GM19438 (cell line): ENCODE measurements around the gene TRIO.

ENCODE experiments used
- ATAC-seq: cut with Tn5 transposase; IDR thresholded peaks from one replicate; pipeline ENCODE4 v1.9.1; 2021; ENCODE audit warnings: low read depth; ENCODE audit not compliant: unreplicated experiment

The TRIO gene

DNA sequence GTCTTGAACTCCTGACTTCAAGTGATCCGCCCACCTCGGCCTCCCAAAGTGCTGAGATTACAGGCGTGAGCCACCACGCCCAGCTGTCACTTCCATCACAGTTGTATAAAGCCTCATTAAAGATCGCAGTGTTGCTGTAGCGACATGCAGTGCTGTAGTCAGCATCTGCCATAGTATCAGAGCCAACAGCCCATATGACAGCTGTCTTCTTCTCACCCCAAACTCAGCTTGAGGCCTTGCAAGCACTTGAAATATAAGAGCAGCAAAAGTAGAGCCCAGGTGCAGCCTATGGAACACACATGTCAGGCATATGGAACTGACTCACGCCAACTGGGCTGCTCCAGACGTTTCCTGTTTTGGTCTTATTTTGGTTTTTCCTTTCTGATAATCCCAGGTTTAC lies 167.8 kb downstream of the TRIO start:
- no peak for ATAC-seq

- ATAC-seq, result no peak
Observed at GRCh38 chr5:14313986-14314690, 171.0 kb downstream of the TRIO start.

DNA sequence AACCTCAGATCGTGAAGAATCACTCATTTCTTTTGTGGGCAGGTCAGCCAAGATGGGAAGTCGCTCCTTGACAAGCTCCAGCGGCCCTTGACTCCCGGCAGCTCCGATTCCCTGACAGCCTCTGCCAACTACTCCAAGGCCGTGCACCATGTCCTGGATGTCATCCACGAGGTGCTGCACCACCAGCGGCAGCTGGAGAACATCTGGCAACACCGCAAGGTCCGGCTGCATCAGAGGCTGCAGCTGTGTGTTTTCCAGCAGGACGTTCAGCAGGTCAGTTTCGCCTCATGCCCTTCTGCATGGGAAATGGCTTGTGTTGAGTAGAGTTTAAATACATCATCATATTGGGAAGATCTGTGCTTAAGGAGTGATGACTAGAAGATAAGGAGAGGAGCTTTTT lies 173.3 kb downstream of the TRIO start:
- ATAC-seq, result no peak

DNA sequence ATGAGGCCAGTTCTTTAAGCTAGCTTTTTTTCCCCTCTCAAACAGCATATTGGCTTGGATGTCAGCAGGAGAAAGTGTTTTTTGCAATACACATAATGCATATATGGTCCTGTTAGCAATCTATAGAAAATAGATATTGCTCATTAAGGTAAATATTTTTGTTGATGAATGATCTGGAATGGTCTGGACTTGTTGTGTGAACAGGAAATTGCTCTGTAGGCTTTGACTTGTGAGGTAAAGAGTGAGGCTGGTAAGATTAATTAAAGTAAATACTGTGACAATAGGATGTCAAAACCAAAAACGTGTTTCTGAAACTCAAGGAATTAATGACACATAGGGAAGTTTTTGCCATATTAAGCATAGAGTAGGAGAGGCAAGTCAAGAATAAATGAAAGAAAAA lies 176.0 kb downstream of the TRIO start:
- ATAC-seq, result no peak

DNA sequence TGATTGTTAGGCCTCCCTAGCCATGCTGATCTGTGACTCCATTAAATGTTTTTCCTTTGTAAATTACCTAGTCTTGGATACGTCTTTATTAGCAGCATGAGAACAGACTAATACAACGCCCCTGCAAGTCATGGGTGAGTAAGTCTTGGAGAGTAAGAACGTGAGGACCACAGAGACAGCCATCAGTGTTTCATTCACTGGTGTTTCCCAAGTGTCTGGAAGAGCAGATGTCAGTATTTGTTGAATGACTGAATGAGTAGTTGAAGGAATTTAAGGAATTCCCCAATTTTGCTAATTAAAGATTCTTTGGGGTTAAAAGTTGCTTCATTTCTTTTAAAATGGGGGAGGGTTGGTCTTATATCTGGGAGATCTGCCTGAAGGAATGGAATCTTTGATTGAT lies 178.8 kb downstream of the TRIO start:
- ATAC-seq, result no peak

DNA sequence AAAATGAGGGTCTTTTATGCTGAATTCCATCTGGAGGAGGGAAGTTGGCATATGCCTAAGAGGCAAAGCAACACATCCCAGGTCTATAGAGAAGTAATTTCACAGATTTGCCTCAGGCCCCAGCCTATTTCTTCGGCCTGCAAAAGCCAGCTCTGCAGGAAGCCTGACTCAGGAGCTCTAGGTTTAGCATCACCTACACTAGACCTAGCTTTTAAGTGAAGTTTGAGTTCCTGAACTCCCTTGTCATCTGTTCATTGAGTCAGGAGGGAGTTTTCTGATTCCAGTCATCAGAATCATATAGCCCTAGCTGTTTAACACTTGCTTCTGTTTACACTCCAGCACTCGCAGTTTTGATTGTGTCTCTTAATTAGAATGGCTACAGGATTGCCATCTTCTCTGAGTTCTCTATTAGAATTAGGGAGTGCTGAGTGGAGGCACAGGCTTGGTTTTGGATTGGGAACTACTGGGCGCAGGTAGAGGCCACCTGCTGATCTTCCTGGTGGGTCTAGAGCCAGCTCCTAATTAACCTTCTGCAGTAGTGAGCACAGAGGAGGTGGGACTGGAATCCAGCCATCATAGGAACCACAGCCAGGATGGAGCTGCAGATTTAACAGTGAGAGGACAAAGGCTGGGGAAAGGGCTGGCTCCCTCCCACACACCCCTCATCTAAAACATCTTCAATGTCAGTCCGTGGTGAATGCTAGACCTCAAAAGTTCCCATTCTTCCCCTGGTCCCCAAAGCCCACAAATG lies 179.5 kb downstream of the TRIO start:
- ATAC-seq, result no peak

- ATAC-seq, result no peak
Observed at GRCh38 chr5:14323466-14323865, 180.3 kb downstream of the TRIO start.

DNA sequence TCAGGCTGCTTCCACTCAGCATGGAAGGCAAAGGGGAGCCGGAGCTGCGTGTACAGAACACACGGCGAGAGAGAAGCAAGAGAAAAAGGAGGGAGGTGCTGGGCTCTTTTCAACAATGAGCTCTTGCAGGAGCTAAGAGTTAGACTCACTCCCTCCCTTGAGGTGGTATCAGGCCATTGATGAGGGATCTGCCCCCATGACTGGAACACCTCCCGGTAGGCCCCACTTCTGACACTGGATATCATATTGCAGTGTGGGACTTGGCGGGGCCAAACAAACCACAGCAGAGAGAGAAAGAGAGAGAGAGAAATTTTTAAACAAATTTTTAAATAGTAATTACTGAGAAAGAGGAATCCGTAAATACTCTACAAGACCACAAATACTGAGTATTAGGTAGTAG lies 182.2 kb downstream of the TRIO start:
- ATAC-seq, result no peak

- ATAC-seq, result no peak
Observed at GRCh38 chr5:14326035-14326903, 183.1 kb downstream of the TRIO start.

- no peak for ATAC-seq
Observed at GRCh38 chr5:14327624-14328023, 184.5 kb downstream of the TRIO start.

- ATAC-seq, result no peak
Observed at GRCh38 chr5:14328144-14328543, 185.0 kb downstream of the TRIO start.

- ATAC-seq, result no peak
Observed at GRCh38 chr5:14330291-14330690, 187.1 kb downstream of the TRIO start.

GRCh38 chr5:14330729-14331385 lies 187.7 kb downstream of the TRIO start:
- no peak for ATAC-seq

DNA sequence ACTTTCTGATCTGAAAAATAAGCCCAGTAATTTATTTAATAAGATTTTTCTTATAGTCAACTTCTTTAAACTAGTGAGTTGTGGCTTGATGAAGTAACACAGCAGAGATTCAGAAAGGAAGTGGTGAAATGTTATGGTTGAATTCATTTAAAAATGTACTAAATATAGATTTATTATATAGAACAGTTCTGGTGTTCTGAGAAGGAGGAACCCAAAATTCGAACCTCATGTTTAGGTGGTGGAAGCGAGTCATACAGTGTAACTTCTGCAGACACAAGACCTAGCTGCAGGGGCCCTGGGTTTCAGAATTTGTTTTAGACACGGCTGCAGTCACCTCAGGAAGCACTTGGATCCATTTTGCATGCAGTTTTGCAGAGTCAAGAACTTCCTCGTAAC lies 188.2 kb downstream of the TRIO start:
- peak; percentile 70 for ATAC-seq

DNA sequence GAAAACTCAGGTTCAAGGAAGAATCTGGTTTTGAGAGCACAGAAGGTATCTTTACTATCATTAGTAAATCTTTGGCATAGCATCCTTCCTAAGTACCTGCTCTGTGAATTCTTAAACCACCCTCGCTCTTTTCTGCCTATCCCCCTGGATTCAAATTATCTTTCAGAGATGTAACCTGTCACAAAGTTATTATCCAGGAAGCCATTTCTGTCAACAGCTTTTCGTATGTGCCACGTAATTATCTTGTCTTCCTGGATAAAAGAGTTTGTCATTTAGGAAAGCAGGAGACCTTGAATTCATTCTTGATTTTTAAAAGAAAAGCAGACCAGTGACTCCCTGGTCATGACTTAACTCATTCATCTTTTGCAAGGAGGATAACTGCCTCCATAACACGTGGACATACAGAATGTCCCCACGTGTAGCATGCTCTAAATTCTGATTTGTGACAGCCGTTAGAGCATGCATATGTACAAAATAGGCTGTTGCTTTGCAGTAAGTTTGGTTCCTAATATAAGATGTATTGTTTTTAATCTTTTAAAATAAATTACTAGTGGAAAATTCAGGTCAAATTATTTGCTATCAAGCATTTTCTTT lies 189.0 kb downstream of the TRIO start:
- ATAC-seq, result no peak

DNA sequence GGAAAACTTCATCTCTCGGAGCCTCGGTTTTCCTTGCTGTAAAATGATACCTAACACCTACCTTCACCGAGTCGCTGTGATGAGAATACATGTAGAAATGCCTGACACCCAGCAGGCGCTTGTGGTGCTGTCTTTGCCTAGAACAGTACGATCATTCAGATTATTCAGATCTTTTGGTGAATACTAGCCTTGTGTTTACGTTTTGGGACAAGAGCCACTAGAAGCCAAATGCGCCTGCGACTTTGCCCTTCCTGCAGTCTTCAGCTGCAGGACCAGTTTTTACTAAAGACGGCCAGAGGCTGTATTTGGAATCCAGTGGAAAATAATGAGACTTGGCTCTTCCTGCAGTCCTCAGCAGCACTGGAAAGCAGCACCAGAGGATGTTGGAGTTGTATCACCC lies 189.6 kb downstream of the TRIO start:
- no peak for ATAC-seq

DNA sequence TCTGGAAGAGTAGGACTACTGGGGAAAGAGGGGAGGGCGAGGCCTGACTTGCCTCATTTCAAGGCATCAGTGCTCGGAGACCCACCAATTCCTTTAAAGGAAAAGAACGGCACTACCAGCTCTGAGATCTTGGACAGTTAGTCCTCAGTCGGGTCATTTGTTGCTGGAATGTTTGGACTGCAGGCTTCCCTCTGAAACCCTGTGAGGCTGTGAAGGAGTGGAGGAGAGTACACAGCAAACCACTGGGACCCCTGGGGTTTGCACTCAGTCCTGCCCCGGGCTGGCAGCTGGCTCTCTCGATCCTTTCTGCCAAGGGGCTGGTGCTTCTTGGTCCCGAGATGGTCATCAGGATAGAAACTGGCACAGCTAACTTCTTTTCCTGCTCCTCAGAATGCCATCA lies 194.5 kb downstream of the TRIO start:
- no peak for ATAC-seq

DNA sequence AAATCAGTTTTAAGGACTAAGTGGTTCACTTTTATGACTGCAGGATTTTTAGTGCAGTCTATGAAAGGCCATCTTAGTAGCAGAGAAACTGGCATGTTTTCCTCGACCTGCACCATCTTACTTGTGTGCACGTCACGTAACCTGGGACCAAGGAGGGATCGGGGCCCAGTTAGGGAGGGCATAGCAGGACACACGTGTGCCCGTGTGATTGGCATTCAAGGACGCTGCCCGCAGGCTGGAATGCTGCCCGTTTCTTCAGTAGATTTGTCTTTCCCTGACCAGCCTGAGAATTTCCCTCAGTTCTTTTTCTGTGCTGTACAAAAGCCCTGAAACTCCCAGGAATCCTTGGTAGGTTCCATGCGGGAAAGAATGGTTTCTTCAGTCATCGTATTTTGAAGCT lies 196.3 kb downstream of the TRIO start:
- ATAC-seq, result no peak

DNA sequence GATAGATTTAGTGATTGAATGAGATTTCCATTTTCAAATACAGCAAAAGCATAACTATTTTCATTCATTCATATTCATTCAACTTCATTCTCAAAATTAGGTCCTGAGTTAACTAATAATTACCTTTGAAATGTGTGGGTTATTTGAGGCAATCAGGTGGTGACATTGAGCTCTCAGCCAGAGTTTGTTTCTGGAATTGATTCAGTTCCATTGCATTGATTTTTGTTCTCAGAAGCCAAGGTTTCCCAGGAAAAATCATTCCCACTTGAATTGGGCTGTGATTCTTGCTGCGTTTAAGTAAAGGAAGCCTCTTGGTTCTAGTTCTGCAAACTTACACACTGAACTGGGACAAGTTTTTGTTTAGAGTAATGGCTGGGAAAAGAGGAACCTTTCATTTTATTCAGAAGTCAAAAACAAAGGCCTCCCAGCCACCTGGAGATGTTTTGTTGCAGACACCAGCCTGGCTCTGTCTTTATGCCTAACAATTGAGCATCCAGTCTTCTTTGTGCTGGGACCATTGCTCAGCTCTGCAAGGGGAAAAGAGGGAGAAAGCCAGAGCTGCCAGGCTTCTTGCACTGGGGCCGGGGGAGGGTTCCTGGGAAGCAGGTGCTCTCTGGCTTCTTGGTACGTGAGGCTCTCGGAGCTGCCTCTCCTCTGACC lies 198.6 kb downstream of the TRIO start:
- no peak for ATAC-seq

DNA sequence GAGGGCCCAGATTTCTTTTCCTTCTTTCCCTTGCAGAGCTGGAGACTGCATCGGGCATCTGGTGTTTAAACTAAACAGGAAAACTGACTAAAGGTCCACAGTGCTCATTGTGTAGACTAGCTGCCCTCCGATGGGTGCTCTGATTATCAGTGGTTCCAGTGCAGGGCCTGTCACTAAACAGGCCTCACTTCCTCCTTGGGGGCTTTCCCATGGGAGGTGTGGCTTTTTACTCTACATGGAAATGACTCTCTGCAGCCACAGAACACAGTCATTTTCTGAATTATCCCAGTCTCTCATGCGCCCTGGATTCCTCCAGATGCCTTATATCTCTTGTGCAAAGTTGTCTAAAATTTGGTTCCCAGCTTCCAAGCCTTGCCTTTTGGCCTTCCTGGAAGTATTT lies 199.2 kb downstream of the TRIO start:
- ATAC-seq, result peak; percentile 96
